Caco-2 (cell line): Measurements from ENCODE around the gene EGFR. TPM values are rescaled to one million over a fixed set of nuclear protein-coding genes. Genes with fewer than 3 reads are reported as not detected.

Experiments
- BruUV-seq: library from RNA; stranded (reverse); fragments of 400-500 nt; replicated peaks from 2 replicates; lab custom pipeline; 2021; lab: Mats Ljungman, UMichigan
- CTCF ChIA-PET: fragments of 300-600 bp; sonication (Branson Sonifier 250); formaldehyde crosslinking; loops from one replicate; lab custom pipeline; 2022; ENCODE audit warnings: antibody characterized with exemption; lab: Charles Lee
- POLR2A ChIA-PET: fragments of 300-600 bp; sonication (Branson Sonifier 250); formaldehyde crosslinking; loops from one replicate; lab custom pipeline; 2022; ENCODE audit warnings: antibody characterized with exemption; lab: Charles Lee
- DNase-seq, 2 experiments: peaks; one replicate each; pipeline versions ENCODE4 v3.0.0 to v3.0.0-alpha.2; 2020 to 2022
- H3K27me3 ChIP-seq: replicated peaks from 2 replicates; pipeline ENCODE4 v1.6.0; 2011; ENCODE audit warnings: low read length; ENCODE audit not compliant: control insufficient read depth, insufficient read depth
- H3K36me3 ChIP-seq: 2 replicates; pipeline ENCODE4 v1.5.1; 2011; ENCODE audit warnings: low read length; ENCODE audit not compliant: control insufficient read depth, insufficient read depth
- H3K4me1 ChIP-seq: fragments of 250-450 bp; sonication (Bioruptor Pico); 2 replicates; pipeline ENCODE4 v1.5.1; 2020; ENCODE audit warnings: mild to moderate bottlenecking
- H3K4me3 ChIP-seq: 2 replicates; pipeline ENCODE4 v1.5.1; 2011; ENCODE audit warnings: low read depth, mild to moderate bottlenecking, control low read depth, low read length
- H3K9me3 ChIP-seq: fragments of 250-450 bp; sonication (Bioruptor Pico); 2 replicates; pipeline ENCODE4 v1.5.1; 2020; ENCODE audit warnings: mild to moderate bottlenecking, moderate library complexity
- H3K27ac Mint-ChIP-seq: one replicate; pipeline ENCODE4 v1.8.0; 2022; ENCODE audit warnings: mixed read lengths; ENCODE audit not compliant: unreplicated experiment
- H3K27me3 Mint-ChIP-seq: one replicate; pipeline ENCODE4 v1.8.0; 2022; ENCODE audit warnings: mixed read lengths; ENCODE audit not compliant: insufficient read depth, unreplicated experiment
- H3K36me3 Mint-ChIP-seq: one replicate; pipeline ENCODE4 v1.8.0; 2022; ENCODE audit warnings: mild to moderate bottlenecking, mixed read lengths; ENCODE audit not compliant: insufficient read depth, unreplicated experiment
- H3K4me1 Mint-ChIP-seq: one replicate; pipeline ENCODE4 v1.8.0; 2022; ENCODE audit warnings: low read depth, mixed read lengths; ENCODE audit not compliant: unreplicated experiment
- H3K4me3 Mint-ChIP-seq: one replicate; pipeline ENCODE4 v1.8.0; 2022; ENCODE audit warnings: mild to moderate bottlenecking, moderate library complexity, mixed read lengths; ENCODE audit not compliant: unreplicated experiment
- H3K9me3 Mint-ChIP-seq: one replicate; pipeline ENCODE4 v1.8.0; 2022; ENCODE audit warnings: mixed read lengths; ENCODE audit not compliant: unreplicated experiment
- intact Hi-C: fragments of 100-400 bp; cut with micrococcal nuclease; formaldehyde crosslinking; loops from one replicate; pipeline ENCODE4 v1.10.0; 2022; ENCODE audit not compliant: unreplicated experiment
- total RNA-seq: library from RNA; stranded (reverse); gene quantifications from 2 replicates; pipeline ENCODE4 v1.2.3, GENCODE V29; 2022
- TF ChIP-seq, protein P1 (sequence below), 2 experiments: fragments of 200-600 bp in 1 of 2; IDR thresholded peaks; 1 replicate in 1 of 2; 2 replicates in 1 of 2; pipeline versions ENCODE4 v1.5.1 to v1.8.0; 2011 to 2022; ENCODE audit warnings: antibody characterized with exemption in 1 of 2, control low read depth in 1 of 2, inconsistent platforms in 1 of 2, low read depth in 1 of 2, low read length in 1 of 2, mild to moderate bottlenecking in 1 of 2, moderate library complexity in 1 of 2; ENCODE audit not compliant: insufficient read depth in 1 of 2, severe bottlenecking in 1 of 2, unreplicated experiment in 1 of 2

Gene EGFR
- total RNA-seq, 1 experiment from 2014 or later: 60.1 TPM

DNA sequence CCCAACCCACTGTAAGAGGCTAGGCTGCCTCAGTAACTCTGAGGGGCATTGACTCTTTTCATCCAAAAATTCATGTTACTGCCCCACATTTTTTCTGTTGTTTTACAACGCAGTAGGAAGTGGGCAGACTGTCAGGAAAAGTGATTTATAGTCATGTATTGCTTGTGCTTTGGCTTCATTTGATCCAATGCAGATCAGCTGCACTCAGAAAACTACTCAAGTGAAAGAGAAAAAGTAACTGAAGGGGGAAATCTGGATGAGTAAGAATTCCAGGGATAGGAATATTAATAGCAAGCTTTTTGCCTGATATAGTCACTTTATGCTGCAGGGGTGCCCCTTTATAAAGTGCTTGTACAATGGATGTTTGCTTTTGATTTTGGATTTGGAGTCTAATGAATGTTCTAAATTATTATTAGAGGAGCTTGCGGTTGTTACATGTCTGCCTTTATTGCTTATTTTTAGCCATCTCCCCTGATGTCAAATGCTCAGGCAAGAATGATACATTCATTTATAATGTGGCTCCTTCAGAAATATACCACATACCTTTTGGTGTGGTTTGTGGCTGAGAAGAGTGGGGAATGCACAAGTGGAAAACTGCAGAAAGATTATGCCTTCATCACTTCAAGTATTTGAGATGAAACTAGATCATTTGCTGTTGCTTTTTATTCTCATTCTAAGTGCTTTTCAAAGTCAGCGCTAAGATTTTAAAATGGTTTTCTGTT, 86.1 kb downstream of the EGFR start:
- peaks cover 7% of the 10 kb centered on the region; the same call in 1 of the 2 replicates for H3K4me1 ChIP-seq
- peaks cover 17% of the 10 kb centered on the region for H3K4me1 Mint-ChIP-seq
- no peaks in the 10 kb centered on the region for H3K9me3 Mint-ChIP-seq
- POLR2A ChIA-PET: no interaction called here
- no peak for DNase-seq
- H3K4me3 Mint-ChIP-seq: no peak overlapping the region
- no peaks in the 10 kb centered on the region for H3K27me3 Mint-ChIP-seq
- H3K27me3 ChIP-seq: no peaks in the 10 kb centered on the region
- H3K27ac Mint-ChIP-seq: no peak overlapping the region
- CTCF ChIA-PET: interaction anchor here (0.6 kb wide), 1 partner anchor 249 kb away, joined by 3 read pairs; no protein-coding TSS in a partner anchor
- H3K4me3 ChIP-seq: no peak overlapping the region
- TF ChIP-seq, protein P1, sequence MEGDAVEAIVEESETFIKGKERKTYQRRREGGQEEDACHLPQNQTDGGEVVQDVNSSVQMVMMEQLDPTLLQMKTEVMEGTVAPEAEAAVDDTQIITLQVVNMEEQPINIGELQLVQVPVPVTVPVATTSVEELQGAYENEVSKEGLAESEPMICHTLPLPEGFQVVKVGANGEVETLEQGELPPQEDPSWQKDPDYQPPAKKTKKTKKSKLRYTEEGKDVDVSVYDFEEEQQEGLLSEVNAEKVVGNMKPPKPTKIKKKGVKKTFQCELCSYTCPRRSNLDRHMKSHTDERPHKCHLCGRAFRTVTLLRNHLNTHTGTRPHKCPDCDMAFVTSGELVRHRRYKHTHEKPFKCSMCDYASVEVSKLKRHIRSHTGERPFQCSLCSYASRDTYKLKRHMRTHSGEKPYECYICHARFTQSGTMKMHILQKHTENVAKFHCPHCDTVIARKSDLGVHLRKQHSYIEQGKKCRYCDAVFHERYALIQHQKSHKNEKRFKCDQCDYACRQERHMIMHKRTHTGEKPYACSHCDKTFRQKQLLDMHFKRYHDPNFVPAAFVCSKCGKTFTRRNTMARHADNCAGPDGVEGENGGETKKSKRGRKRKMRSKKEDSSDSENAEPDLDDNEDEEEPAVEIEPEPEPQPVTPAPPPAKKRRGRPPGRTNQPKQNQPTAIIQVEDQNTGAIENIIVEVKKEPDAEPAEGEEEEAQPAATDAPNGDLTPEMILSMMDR (IDR thresholded peaks at IDR 0.05; ENCODE audit: insufficient read depth in 1 of 2, low read depth in 1 of 2, low read length in 1 of 2, severe bottlenecking in 1 of 2, unreplicated experiment in 1 of 2): no peak
- peaks cover 4% of the 10 kb centered on the region for H3K36me3 Mint-ChIP-seq
- no TSS peak for BruUV-seq
- intact Hi-C loops: no loop called here
- H3K36me3 ChIP-seq: no peaks in the 10 kb centered on the region
- H3K9me3 ChIP-seq: no peaks in the 10 kb centered on the region

DNA sequence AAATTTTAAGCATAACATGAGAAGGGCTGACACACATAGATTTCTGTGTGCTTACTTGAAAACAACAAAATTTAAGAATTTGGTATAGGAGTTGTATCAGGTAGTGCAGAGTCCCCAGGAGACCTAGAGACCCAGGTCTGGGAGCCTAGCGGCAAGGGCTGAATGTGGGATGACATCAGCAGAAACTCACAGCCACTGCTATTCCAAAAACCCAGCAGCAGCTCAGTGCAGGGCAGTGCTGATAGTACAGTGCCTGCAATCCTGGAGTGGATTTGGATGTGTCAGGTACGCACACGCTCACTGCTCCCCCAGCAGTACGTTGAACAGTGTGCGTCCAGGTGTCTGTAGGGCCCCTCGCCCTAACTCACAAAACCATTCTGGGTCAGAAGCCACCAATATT, 87.1 kb downstream of the EGFR start:
- no TSS peak for BruUV-seq
- H3K4me1 ChIP-seq: peaks cover 7% of the 10 kb centered on the region; the same call in 1 of the 2 replicates

DNA sequence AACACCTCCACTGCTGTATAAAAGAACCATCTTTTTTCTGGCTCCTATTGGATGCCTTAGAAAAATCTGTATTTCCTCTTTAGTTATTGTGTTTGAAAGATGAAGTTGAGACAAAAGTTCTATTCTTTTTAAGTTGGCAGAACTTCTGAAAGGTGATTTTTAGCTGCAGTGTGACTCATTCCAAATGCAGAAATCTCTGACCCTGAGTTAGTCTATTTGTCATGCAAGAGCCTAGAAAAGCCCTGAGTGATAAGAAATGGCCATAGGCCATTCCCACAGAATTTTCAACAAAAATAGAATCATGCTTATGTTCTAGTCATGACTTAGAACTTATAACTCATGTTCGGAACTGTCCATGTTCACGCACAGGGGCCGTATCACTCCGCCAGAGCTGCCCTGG, 89.1 kb downstream of the EGFR start:
- no peaks in the 10 kb centered on the region for H3K9me3 ChIP-seq
- TF ChIP-seq, protein P1 (IDR thresholded peaks at IDR 0.05; ENCODE audit: insufficient read depth in 1 of 2, low read depth in 1 of 2, low read length in 1 of 2, severe bottlenecking in 1 of 2, unreplicated experiment in 1 of 2): no peak
- H3K9me3 Mint-ChIP-seq: no peaks in the 10 kb centered on the region
- intact Hi-C loops: loop anchor here (1.0 kb wide), 1 partner anchor 38 kb away; no protein-coding TSS in a partner anchor
- H3K4me1 ChIP-seq: peaks cover 7% of the 10 kb centered on the region; the same call in 1 of the 2 replicates
- ChIA-PET CTCF (no interaction called here), POLR2A (no interaction called here)
- no peaks in the 10 kb centered on the region for H3K36me3 Mint-ChIP-seq
- H3K36me3 ChIP-seq: 0 out of 2 replicates have a peak, but pooled peaks cover 1% of the 10 kb centered on the region
- H3K27ac Mint-ChIP-seq: no peak overlapping the region
- BruUV-seq: no TSS peak
- no peak overlapping the region for H3K4me3 Mint-ChIP-seq
- peaks cover 10% of the 10 kb centered on the region for H3K4me1 Mint-ChIP-seq
- no peak overlapping the region for H3K4me3 ChIP-seq
- H3K27me3 Mint-ChIP-seq: no peaks in the 10 kb centered on the region
- DNase-seq: no peak
- no peaks in the 10 kb centered on the region for H3K27me3 ChIP-seq

More for the DNA sequence above, 87.1 kb downstream of the EGFR start:
- intact Hi-C loops: no loop called here
- H3K27me3 ChIP-seq: no peaks in the 10 kb centered on the region
- DNase-seq: no peak
- H3K9me3 ChIP-seq: no peaks in the 10 kb centered on the region
- H3K9me3 Mint-ChIP-seq: no peaks in the 10 kb centered on the region
- CTCF ChIA-PET: no interaction called here
- POLR2A ChIA-PET: no interaction called here
- H3K4me1 Mint-ChIP-seq: peaks cover 17% of the 10 kb centered on the region
- TF ChIP-seq, protein P1 (IDR thresholded peaks at IDR 0.05; ENCODE audit: insufficient read depth in 1 of 2, low read depth in 1 of 2, low read length in 1 of 2, severe bottlenecking in 1 of 2, unreplicated experiment in 1 of 2): no peak
- H3K27ac Mint-ChIP-seq: no peak overlapping the region
- H3K4me3 Mint-ChIP-seq: no peak overlapping the region
- peaks cover 4% of the 10 kb centered on the region for H3K36me3 Mint-ChIP-seq
- H3K36me3 ChIP-seq: no peaks in the 10 kb centered on the region
- no peak overlapping the region for H3K4me3 ChIP-seq
- no peaks in the 10 kb centered on the region for H3K27me3 Mint-ChIP-seq
